HUDEP-2 (cell line): ENCODE data around the gene STRIP2.
A peak's percentile ranks its signal among the peaks of the same experiment; 100 is the strongest.
"Not testable (repeated sequence)": the region's sequence is repeated elsewhere in the genome, so short reads cannot be mapped to it uniquely, and the experiment has no call there.

ENCODE experiments used
- DNase-seq, 76 experiments: peaks; one replicate each; lab custom pipeline; 2025; ENCODE audit not compliant: unreplicated experiment in 76 of 76; lab: John Stamatoyannopoulos, UW

Gene STRIP2

DNA sequence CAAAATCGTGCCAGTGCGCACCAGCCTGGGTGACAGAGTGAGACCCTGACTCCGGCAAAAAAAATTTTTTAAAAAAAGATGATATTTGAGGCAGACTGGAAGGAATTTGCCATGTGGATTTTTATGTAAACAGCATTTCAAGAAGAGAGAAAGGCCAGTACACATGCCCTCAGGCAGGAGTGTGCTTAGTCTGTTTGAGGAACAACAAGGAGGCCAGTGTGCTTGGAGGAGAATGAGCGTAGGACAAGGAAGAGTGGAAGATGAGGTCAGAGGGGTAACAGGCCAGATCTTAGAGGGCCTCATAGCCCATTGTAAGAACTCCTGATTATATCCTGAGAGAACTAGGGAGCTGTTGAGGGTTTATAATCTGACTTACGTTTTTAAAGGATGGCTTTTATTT, 17.2 kb upstream of the STRIP2 start:
- DNase-seq, result no peak

DNA sequence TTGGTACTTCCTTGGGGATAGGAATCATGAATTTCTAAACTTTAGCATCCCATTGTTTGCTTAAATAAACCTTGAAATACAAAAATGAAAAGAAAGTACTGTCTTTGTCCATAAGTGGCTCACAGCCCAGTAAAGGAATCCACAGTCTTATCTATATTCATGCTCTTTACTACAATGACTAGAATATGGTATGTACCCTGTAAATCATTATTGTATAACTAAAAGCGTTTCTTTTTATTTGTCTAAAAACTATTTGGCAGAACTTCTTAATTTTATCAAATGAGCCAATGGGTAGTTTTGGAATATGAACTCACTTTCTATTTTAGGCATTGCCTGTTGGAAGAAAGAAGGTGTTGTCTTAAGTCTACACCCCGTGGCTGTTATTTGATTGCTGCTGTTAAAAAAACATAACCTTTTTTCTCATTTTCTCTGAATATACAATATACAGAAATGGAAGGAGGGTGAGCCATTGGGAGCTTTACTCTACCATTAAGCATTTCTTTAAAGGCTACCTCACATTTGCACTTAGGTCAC, 12.4 kb upstream of the STRIP2 start:
- DNase-seq, result no peak

- no peak for DNase-seq
These were observed 11.5 kb upstream of the STRIP2 start for GRCh38 chr7:129422727-129423126.

DNA sequence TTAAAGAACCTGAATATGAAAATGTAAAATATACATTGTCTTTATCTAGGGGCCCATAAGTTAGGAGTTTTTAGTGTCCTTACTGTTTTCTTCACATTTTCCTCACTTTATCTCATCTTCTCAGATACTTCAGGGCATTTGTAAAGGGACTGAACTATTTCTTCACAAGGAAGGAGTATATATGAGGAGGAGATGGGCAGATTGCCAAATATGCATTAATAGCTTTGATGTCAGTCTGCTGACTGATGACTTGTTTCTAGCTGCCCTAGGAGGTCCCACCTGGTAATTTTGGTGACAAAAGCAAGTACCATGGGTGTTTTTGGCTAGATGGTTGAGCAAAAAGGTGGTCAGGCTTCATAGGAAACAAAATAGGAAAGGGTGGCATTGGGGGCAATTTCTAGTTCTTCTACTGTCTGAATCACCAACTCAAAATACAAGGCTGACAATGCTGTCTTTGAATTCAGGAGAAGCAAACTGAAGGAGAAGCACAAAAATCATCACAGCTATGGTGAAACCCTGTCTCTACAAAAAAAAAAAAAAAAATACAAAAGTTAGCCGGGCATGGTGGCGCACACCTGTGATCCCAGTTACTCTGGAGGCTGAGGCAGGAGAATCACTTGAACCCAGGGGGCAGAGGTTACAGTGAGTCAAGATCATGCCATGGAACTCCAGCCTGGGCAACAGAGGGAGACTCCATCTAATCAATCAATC, 10.4 kb upstream of the STRIP2 start:
- DNase-seq, result peak in 17 of 76 experiments; percentile 3 to 36 (median 17)

GRCh38 chr7:129426482-129426881, 7.8 kb upstream of the STRIP2 start:
- no peak for DNase-seq

DNA sequence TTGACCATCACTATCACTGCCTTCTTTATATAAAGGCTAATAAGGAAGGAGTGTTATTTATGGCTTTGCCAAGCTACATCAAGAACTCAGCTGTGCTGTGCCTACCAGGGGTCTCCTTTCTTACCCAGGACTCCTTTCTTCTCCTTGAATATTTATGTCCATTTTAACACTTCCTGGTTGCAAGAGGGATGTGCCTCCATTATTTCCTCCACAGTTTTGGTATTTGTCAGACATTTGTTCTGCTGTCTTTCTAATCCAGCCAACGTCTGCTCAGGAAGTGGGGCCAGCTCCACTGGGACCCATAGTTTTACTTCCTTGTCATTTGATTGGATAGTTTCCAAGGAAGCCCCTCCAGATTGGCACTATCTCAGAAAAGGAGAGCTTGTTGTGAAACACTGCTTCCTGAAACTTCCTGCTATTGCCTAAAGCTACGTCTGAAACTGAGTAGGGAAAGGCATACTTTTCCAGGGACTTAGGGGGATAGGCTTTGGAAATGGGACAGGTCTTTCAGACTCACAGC, 6.6 kb upstream of the STRIP2 start:
- no peak for DNase-seq

- DNase-seq, result no peak
These were observed 2.2 kb upstream of the STRIP2 start for GRCh38 chr7:129431911-129432643.

GRCh38 chr7:129434675-129435318, 565 bp downstream of the STRIP2 start:
- peak in 5 of 76 experiments; percentile 7 to 19 (median 13) for DNase-seq

- DNase-seq, result peak in 1 of 76 experiments; percentile 6
These were observed 1.2 kb downstream of the STRIP2 start for GRCh38 chr7:129435414-129435829.

GRCh38 chr7:129436335-129436923, 2.2 kb downstream of the STRIP2 start:
- DNase-seq, result peak in 10 of 76 experiments; percentile 7 to 36 (median 12)

GRCh38 chr7:129437190-129437589, 3.0 kb downstream of the STRIP2 start:
- no peak for DNase-seq

GRCh38 chr7:129438281-129438838, 4.1 kb downstream of the STRIP2 start:
- peak in 5 of 76 experiments; percentile 23 to 53 (median 45) for DNase-seq

- peak in 74 of 76 experiments; percentile 12 to 93 (median 73) for DNase-seq
These were observed 4.8 kb downstream of the STRIP2 start for GRCh38 chr7:129438839-129439651.

- DNase-seq, result no peak
These were observed 5.9 kb downstream of the STRIP2 start for GRCh38 chr7:129439963-129440625.

DNA sequence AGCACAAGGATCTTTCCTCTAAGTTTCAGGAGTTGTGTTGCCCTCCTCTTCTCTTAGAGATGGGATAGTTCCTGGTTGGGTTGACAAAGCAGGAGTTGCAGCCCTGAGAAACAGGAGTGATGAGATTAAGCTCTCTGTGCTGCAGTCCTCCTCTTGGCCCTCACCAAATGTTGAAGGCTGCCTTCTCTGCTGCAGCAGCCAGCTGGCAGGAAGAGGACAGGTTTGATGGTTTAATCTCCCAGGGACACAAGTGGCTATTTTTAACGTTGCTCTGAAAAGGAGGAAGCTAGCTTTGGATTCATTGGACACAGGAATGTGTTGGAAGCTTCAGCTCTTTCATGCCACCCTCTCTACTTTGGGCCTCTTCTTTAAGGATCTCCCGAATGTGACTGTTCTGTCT, 9.4 kb downstream of the STRIP2 start:
- no peak for DNase-seq

GRCh38 chr7:129444776-129445175, 10.5 kb downstream of the STRIP2 start:
- DNase-seq, result not testable (repeated sequence)

DNA sequence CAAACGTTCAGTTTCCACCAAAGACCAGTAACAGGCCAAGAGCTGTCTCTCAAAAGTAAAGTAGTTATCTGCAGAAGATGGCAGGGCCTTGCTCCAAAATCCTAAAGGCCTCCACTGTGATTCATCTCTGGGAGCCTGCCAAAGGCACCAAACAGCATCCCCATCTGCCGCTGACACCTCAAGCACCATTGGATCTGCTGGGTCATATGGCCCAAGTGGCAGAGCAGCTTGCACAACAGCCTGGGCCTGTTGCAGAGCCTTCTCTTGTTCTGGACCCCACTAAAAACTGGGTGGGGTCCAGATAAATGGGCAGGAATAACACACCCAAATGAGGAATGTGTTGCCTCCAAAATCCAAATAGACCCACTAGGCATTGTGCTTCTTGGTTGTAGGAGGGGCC, 12.7 kb downstream of the STRIP2 start:
- peak in 9 of 76 experiments; percentile 1 to 31 (median 10) for DNase-seq

DNA sequence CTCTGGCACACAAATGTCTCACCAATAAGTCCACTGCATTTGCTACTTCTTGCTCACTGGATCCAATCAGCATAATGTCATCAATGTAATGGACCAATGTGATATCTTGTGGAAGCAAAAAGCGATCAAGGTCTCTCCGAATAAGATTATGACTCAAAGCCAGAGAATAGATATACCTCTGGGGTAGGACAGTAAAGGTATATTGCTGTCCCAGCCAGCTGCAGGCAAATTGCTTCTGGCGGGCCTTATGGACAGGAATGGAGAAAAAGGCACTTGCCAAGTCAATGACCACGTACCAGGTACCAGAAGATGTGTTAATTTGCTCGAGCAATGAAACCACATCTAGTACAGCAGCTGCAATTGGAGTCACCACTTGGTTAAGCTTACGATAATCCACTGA, 13.2 kb downstream of the STRIP2 start:
- DNase-seq, result not testable (repeated sequence)

DNA sequence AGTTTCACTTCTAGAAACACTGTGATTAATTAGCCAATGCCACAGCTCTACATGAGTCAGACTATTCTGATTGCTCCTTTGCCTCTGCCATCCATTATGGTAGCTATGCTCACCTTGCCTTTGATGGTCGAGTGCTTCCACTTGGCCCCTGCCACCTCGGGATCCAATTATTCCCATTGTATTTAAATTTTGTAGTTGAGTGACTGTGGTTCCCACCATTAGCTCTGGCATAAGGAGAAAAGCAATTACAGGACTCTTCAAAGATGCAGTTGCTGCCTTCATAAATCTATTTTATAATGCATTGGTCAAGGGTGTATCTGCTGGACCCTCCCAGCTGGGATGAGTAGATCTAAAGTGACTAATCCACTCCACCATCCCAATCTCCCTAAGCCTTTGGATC, 14.4 kb downstream of the STRIP2 start:
- DNase-seq, result not testable (repeated sequence)
